Upper lobe of right lung (tissue), 1 donor: ENCODE data around the gene NUCKS1. TPM values are rescaled to one million over a fixed set of nuclear protein-coding genes. Genes with fewer than 3 reads are reported as not detected.
A peak's percentile ranks its signal among the peaks of the same experiment; 100 is the strongest.

ENCODE experiments used
- ATAC-seq: fragments of 200-7000 bp; cut with Tn5 transposase; one replicate; pipeline ENCODE4 v1.9.1; 2020; ENCODE audit warnings: mild to moderate bottlenecking, moderate library complexity
- DNase-seq: peaks from one replicate; pipeline ENCODE4 v3.0.0-alpha.2; 2020
- H3K27ac ChIP-seq: fragments of 200-600 bp; one replicate; pipeline ENCODE4 v1.8.0; 2022
- H3K27me3 ChIP-seq: fragments of 200-600 bp; one replicate; pipeline ENCODE4 v1.8.0; 2022; ENCODE audit warnings: mild to moderate bottlenecking
- H3K36me3 ChIP-seq: fragments of 200-600 bp; one replicate; pipeline ENCODE4 v1.8.0; 2022
- H3K4me1 ChIP-seq: fragments of 200-600 bp; one replicate; pipeline ENCODE4 v1.8.0; 2022
- H3K4me3 ChIP-seq: fragments of 200-600 bp; one replicate; pipeline ENCODE4 v1.8.0; 2022; ENCODE audit warnings: mild to moderate bottlenecking
- H3K9me3 ChIP-seq: fragments of 200-600 bp; one replicate; pipeline ENCODE4 v1.8.0; 2022
- intact Hi-C: fragments of 100-400 bp; cut with DNase I; formaldehyde crosslinking; loops from one replicate; pipeline ENCODE4 v1.11.0; 2022
- total RNA-seq: library from RNA; stranded (reverse); fragmentation: NEBNext Ultra II Directional; extraction: Animal tissue kit (Norgen Biotek cat#: 25700); gene quantifications from one replicate; pipeline ENCODE4 v1.2.1, GENCODE V29; 2021
- TF ChIP-seq, protein P1 (sequence below): fragments of 200-600 bp; IDR thresholded peaks from one replicate; pipeline ENCODE4 v1.8.0; 2022; ENCODE audit warnings: antibody characterized with exemption
- donor health status: DM: no; HTN: yes; CAD: no; lungs with severe emphysema.

The NUCKS1 gene
- total RNA-seq, 1 donor from 2014 or later: 117 TPM

DNA sequence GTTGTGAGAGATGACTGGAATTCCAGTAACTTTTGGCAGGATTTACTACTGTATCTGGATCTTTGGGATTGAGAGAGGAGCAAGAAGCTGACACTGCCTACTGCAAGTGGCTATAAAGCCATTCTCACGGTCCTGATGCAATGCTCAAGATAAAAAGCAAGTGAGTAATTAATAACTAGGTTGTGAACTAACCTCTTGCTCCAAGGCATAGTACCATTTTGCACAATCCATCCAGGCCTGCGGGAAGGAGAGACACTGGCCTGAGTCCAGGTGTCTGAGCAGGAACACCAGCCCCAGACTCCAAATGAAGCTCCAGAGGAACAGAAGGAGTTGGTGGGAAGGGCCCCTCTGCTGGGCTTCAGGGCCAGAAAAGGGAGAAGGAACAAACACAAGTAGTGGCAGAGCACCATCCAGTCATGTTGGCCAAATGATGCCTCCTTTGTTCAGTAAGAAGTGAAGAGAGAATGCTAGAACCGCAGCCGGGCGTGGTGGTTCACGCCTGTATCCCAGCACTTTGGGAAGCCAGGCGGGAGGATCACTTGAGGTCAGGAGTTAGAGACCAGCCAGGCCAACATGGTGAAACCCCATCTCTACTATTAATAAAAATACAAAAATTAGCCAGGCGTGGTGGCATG lies 59.7 kb downstream of the NUCKS1 start:
- ATAC-seq (no peak), DNase-seq (no peak)
- Histone ChIP-seq H3K4me3 (no peak overlapping the region), H3K36me3 (no peaks in the 10 kb centered on the region), H3K4me1 (no peaks in the 10 kb centered on the region), H3K9me3 (no peaks in the 10 kb centered on the region), H3K27ac (no peak overlapping the region), H3K27me3 (peaks cover 3% of the 10 kb centered on the region)
- intact Hi-C loops: no loop called here
- TF ChIP-seq, protein P1, sequence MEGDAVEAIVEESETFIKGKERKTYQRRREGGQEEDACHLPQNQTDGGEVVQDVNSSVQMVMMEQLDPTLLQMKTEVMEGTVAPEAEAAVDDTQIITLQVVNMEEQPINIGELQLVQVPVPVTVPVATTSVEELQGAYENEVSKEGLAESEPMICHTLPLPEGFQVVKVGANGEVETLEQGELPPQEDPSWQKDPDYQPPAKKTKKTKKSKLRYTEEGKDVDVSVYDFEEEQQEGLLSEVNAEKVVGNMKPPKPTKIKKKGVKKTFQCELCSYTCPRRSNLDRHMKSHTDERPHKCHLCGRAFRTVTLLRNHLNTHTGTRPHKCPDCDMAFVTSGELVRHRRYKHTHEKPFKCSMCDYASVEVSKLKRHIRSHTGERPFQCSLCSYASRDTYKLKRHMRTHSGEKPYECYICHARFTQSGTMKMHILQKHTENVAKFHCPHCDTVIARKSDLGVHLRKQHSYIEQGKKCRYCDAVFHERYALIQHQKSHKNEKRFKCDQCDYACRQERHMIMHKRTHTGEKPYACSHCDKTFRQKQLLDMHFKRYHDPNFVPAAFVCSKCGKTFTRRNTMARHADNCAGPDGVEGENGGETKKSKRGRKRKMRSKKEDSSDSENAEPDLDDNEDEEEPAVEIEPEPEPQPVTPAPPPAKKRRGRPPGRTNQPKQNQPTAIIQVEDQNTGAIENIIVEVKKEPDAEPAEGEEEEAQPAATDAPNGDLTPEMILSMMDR: no peak

DNA sequence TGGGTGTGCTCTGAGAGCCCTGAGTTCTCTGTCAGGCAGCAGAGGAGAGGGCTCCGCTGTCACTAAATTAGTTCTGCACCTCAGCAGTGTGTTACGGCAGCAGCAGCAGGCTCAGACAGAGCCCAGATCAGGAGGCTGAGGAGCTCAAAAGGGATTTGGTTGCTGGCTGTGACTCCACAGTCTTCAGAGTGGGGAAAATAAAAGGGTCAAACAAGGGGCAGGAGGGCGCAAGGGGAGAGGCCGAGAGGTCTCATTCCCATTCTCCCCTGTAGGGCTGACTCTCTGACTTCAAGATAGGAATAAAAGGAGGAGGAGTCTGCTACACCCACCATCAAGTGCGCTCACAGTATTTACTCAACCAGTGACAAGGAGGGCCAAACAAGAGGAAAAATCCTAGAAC lies 60.5 kb downstream of the NUCKS1 start:
- TF ChIP-seq, protein P1: no peak
- Histone ChIP-seq H3K4me1 (no peaks in the 10 kb centered on the region), H3K27ac (no peak overlapping the region), H3K27me3 (no peaks in the 10 kb centered on the region), H3K9me3 (no peaks in the 10 kb centered on the region), H3K36me3 (no peaks in the 10 kb centered on the region), H3K4me3 (no peak overlapping the region)
- peak; percentile 25 for ATAC-seq
- intact Hi-C loops: no loop called here
- DNase-seq: no peak

DNA sequence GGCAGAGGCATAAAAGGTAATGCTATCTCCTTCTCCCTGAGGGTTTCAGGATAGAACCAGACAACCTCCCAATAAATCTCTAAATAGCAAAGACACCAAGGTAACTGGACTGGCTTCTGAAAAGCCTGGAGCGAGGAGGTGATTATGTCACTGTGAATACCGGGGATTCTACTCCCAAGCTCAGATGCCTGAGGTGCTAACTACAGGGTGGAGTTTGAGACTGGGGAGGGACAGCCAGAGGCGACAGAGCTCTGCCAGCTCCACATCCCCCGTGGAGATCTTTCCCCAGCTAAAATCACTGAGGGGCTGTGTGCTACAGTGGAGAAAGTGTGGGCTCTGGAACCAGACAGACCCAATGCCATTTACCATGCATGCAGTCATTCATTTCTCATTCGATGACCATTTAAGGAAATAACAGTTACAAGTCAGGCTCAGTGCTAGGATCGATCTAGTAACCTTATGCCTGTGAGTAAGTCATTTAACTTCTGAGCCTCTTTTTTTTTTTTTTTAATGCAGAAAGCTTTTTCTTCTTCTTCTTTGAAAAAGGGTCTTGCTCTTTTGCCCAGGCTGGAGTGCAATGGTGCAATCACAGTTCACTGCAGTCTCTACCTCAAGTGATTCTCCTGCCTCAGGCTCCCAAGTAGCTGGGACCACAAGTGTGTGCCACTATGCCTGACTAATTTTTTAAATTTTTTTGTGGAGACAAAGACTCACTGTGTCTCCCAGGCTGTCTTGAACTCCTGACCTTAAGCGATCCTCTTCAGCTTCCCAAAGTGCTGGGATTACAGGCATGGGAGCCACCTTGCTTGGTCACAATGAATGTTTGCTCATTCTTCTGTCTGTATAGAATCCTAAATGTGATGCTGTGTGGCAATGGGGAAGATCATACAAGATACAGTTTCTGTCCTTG lies 61.6 kb downstream of the NUCKS1 start:
- TF ChIP-seq, protein P1: no peak
- ATAC-seq: no peak
- intact Hi-C loops: no loop called here
- Histone ChIP-seq H3K27ac (no peak overlapping the region), H3K27me3 (no peaks in the 10 kb centered on the region), H3K4me3 (no peak overlapping the region), H3K9me3 (no peaks in the 10 kb centered on the region), H3K36me3 (no peaks in the 10 kb centered on the region), H3K4me1 (no peaks in the 10 kb centered on the region)
- DNase-seq: peak; percentile 18

DNA sequence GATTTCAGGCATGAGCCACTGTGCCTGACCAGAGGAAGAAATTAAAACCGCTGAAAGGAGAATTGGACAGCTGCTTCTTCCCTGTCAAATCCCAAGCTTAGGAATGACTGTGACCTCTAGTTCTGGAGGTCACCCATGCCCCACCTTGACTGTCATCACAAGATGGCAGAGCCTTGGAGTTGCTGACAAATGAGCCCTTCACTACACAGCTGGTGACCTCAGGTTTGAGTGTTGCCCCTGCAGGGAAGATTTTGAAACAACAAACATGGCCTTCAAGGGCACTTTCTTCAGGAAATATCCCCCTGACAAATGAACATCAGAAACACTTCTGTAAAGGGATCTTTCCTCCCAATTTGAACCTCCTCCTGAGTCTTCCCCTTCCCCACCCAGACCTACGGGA lies 62.7 kb downstream of the NUCKS1 start:
- Histone ChIP-seq H3K27ac (no peak overlapping the region), H3K36me3 (no peaks in the 10 kb centered on the region), H3K9me3 (no peaks in the 10 kb centered on the region), H3K4me3 (no peak overlapping the region), H3K27me3 (no peaks in the 10 kb centered on the region), H3K4me1 (no peaks in the 10 kb centered on the region)
- TF ChIP-seq, protein P1: no peak
- ATAC-seq: no peak
- intact Hi-C loops: no loop called here
- DNase-seq: peak; percentile 1

DNA sequence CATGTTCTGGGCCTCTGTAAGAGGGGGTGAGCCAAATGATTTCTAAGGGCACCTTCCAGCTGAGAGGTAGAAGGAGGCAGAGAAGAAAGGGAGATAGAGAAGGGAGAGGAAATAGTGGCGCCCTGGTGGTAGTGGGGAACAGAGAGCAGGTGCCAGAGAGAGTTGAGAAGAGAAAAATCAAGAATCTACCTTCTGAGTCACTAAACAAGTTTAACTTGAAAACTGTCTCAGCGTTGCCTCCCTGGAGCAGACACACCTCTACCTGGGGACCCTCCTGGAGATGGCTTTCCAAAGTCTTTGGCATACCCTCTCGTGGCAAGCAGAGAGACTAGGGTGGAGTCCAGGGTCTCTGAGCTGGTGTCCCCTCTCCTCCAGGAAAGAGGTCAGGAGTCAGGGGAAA lies 68.6 kb downstream of the NUCKS1 start:
- ATAC-seq (no peak), DNase-seq (no peak)
- H3K36me3 ChIP-seq: no peaks in the 10 kb centered on the region
- no peak overlapping the region for H3K4me3 ChIP-seq
- TF ChIP-seq, protein P1: no peak
- no peaks in the 10 kb centered on the region for H3K27me3 ChIP-seq
- no peaks in the 10 kb centered on the region for H3K9me3 ChIP-seq
- no peak overlapping the region for H3K27ac ChIP-seq
- H3K4me1 ChIP-seq: peaks cover 21% of the 10 kb centered on the region
- intact Hi-C loops: no loop called here
